Measurements from ENCODE around the gene OSR1.
"Not testable (repeated sequence)": the region's sequence is repeated elsewhere in the genome, so short reads cannot be mapped to it uniquely, and the experiment has no call there.

OSR1 gene

DNA sequence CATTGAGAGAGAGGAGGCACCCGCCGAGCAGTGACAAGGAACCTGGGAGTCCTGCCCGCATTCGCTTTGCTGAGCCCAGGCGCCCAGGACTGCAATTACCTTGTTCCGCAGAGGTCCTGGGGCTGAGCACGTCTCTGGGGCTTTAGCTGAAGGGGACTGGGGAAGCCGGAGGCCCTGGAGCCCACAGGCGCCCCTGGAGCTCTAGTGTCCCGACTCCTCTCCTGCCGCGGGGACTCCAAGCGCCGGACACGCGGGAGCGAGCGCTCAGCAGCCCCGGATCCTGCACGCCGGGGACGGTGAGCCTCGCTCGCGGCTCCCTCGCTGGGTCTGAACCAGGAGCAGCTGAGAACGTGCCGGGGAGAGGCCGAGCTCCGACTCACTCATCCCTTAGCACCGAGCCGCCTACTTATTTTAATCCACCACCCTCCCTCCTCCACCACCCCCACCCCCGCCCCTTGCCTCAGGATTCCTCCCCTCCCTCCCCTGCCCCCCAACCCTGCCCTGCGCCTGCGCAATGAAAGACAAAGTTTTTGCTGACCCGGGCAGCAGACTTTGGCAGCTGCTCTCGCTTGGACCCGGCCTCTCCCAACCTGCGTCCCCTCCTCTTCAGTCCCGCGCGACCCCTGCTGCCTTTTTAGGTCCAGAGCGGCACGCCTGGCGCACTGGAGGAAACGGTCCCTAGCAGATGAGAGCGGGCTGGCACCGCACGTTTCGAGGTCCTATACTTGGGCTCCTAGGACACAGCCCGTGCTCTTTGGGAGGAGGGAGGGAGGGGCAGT is at the start of gene OSR1:
Gene OSR1 (minus strand): TSS at position 382 of the 779 bp plus-strand sequence. CDS start 4,818 bp downstream, outside the sequence.
- DNase-seq (ENCODE audit: low spot score), result no peak

DNA sequence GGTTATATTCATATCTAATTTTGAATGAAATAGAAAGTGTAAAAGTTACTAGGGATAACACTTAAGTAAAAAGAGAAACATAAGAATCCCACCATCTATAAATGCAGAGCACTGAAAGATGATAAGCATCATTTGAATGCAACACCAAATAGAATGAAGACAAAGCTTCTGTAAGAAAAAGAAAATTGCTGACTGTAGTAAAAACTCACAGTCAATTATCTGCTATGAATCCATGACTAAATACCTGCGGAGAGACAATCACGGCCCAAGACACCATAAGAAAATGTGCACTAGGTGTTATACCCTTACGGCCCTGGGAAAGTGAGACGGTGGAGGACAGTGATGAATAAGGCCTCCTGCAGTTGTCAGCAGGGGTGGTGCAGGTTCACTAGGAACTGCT is 45.4 kb upstream of the OSR1 start:
- no peak for DNase-seq (ENCODE audit: low spot score)

DNA sequence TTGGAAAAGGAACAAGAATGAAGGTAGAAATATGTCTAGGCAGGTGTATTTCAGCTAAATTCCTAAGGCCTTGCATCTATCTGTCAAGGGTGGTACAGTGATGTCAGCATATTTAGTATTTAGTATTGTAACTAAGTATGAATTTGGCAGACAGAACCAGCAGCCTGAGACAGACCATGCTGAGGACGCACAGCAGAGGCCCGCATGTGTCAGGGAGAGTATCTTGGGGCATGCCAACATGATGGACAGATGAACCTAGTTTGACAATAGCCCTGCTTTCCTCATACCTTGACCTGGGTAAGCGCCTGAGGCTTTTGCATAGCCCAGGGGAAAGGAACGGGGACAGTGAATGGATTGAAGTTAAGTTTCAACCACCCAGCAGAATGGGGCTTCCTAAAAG is 33.8 kb upstream of the OSR1 start:
- DNase-seq (ENCODE audit: low spot score), result no peak

DNA sequence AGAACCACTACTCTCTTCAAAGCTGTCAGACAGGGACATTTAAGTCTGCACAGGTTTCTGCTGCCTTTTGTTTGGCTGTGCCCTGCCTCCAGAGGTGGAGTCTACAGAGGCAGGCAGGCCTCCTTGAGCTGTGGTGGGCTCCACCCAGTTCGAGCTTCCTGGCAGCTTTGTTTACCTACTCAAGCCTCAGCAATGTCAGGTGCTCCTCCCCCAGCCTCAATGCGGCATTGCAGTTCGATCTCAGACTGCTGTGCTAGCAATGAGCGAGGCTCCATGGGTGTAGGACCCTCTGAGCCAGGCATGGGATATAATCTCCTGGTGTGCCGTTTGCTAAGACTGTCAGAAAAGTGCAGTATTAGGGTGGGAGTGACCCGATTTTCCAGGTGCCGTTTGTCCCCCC is 31.0 kb upstream of the OSR1 start:
- not testable (repeated sequence) for DNase-seq (ENCODE audit: low spot score)

DNA sequence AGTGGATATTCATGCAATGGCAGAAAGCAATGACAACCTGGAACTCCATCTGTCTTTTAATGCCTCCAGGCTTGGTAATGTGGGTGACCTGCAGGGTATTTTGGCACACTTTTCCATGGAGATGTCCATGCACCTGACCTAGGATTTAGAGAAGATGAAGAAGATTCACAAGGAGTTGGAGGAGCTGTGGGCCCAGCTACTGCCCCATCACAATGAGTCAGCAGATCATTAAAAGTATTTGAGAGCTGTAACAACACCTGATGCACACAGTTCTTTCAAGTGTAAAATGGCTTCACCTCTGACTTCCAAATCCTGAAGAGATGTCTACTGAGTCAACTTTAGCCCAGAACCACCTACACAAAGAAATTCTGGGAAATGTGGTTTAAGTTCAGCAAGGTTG is 22.1 kb upstream of the OSR1 start:
- no peak for DNase-seq (ENCODE audit: low spot score)

DNA sequence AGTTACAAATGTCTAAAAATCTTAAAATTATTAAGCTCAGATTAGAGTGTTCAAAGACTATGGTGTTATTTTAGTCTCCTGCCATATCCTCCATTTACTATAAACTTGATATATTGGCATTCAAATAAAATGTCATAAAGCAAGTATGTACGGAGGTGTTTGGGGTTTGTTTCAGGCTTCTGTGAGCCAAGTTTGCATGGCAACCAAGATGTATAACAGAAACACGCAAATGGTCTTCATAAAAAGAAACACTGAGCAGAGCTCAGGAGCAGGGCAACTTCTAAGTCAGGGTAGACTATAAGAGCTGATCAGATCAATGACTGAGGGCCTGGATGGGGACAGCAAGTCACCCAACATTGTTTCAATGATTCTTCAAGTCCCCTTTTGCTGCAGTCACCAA is 20.5 kb upstream of the OSR1 start:
- DNase-seq (ENCODE audit: low spot score), result no peak

DNA sequence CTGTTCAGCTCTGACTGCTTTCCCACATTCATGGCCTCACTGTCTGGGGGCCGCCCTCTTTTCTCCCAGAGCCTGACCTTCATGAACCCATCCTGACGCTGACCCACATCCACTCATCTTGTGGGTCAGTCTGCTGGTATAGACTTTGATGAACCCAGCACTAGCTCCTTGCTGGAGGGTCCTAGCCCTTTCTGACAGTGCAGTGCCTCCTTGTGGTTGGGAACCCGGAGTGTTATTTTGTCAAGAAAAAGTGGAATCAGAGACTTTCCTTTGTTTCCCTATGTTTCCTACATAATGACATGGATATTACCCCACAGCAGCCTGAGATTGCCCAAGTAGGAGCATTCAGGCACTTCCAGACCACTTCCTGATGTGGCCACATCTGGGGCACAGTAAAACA is 19.3 kb upstream of the OSR1 start:
- DNase-seq (ENCODE audit: low spot score), result no peak

DNA sequence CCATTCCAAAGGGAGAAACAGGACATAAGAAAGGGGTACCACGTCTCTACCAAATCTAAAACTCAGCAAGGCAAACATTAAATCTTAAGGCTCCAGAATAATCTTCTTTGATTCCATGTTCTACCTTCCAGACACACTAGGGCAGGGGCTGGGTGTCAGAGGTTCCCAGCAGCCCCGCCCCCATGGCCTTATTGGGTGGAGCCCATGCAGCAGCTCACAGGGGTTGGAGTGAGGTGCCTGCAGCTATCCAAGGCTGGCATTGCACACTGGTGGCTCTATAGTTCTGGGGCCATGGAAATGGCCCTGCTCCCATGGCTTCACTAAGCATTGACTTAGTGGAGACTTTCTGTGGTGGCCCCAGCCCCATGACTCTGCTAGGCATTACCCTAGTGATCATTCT is 14.9 kb upstream of the OSR1 start:
- no peak for DNase-seq (ENCODE audit: low spot score)

DNA sequence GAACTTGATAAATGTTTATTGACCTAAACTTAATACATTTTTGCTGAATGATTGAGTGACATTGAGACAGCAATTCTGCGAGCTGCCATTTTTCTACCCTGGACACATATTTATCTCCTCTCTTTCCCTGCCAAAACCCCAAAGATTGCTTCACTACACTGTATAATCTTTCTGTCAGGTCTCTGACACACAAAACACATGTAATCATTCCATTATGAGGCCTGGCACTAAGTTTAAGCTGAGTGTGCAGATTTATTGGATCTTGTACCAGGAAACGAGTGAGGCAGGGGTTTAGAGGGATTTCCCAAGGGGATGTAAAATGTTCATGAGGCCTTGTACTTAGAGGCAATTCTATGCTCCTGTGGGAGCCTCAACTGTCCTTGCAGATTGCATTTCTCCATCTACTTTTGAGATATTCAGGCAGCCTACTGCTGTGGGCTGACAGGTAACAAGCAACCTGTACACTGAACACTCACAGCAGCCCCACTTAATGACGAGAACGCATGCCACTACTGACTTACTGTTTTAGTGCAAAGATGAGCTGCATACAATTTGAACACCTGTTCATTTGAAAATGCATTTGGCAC is 13.7 kb upstream of the OSR1 start:
- no peak for DNase-seq (ENCODE audit: low spot score)

DNA sequence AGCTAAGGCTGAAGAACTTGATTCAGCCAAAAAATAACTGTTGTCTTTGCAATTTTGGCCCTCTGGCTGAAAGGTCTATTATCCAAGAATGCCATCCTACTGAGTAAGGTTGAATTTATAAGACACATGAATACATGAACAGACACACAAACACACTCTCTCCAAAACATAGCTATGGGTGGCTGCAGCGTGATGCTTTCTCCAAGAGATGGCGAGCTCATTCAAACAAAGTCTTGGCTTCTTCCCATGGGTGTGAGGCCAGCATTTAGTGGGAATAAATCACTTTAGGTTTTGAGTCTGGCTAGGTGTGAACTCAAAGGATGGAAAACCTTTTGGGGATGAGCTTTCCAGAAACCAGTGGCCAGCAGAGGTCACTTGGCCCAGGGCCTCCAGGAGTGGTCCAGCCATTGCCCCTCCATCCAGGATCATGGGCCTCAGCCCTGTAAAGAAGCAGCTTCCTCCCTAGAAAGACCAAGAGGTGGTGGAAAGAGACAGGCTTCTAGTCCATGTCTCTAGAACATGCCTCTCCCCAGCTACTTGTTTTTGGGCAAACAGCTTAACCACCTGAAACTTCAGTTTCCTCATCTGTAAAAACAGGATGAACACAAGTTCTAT is 11.0 kb upstream of the OSR1 start:
- DNase-seq (ENCODE audit: low spot score), result no peak

DNA sequence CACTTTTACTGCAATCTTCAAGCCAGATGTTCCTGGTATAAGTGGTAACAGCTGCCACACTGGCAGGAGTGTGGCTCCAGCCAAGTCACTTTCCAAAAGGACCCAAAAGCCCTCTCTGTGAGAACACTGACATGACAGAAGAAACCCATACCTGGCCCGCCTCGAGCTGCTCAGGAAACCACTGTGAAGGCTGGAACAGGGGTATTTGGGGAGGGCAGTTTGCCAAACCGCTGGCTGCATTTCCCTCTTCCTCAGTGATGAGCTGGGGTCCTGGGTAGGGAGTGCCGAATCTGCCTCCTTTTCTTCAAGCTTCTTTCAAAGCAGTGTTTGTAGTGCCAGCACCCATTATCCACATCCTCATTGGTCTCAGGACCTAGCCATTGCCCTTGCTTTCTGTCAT is 10.3 kb upstream of the OSR1 start:
- DNase-seq (ENCODE audit: low spot score), result no peak

DNA sequence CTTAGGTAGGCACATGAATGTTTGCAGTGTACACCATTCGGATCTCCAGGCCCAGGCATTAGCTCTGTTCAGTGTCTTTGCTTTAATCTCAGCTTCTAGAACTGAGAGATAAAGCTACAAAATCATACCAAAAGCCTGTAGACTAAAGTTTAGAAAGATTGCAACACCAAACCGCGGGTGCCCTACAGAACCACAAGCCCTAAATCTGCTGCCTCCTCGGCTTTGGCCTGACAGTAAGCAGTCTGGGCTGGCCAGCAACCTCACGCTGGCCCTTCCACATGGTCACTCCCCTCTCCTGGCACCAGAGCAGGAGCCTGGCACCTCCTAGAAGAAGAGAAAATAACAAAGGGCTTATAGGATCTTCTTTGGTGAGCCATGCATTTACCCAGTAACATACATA is 8.9 kb upstream of the OSR1 start:
- DNase-seq (ENCODE audit: low spot score), result no peak

DNA sequence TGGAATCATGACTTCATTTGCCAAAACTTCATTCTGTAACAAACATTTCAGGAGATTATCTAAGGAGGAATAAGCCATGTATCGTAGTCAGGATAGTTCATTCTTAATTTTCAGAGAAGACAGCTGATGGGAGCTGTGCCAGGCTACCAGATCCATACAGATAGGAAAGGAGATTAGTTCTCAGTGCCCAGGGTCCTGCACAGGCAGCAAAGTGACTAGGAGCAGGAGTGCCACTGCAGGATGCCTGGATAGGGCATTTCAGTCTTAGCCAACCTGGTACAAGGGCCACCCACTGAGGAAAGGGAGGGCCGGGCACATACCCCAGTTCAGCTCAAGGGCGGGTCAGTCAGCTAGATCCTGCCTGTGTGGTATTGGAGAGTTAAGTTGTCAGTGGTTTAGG is 6.7 kb upstream of the OSR1 start:
- DNase-seq (ENCODE audit: low spot score), result no peak

DNA sequence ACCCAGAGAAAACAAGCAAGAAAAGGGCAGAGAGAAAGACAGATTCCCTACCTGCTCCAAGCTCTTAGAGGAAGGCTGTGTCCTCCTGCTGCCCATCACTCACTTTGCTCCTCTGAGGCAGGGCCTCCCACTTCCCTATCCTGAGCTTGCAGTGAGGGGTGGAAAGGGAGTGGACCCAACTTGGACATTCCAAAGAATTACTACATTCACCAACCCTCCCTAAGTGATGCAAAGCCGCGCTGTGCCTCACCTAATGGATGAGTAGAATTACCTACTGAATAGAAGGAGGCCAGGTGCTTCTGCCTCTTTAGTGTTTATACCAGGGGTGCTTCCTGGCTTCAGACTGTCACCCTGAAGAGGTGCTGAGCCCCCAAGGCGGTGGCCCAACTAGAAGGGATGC is 5.6 kb upstream of the OSR1 start:
- DNase-seq (ENCODE audit: low spot score), result no peak

DNA sequence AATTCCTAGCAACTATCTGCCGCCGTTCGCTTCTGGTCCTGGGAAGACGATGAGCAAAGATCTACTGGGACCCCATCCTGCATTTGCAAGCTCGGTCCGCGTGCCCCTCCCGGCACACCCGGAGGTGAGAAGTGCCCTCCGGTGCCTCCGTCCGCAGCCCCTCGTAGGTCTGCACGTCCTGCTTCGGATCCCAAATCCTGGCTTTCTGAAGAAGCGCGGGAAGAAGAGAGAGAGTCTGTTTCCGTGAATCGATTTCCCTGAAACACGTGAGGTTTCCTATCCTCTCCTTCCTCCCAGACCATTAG is 5.0 kb upstream of the OSR1 start:
- no peak for DNase-seq (ENCODE audit: low spot score)

DNA sequence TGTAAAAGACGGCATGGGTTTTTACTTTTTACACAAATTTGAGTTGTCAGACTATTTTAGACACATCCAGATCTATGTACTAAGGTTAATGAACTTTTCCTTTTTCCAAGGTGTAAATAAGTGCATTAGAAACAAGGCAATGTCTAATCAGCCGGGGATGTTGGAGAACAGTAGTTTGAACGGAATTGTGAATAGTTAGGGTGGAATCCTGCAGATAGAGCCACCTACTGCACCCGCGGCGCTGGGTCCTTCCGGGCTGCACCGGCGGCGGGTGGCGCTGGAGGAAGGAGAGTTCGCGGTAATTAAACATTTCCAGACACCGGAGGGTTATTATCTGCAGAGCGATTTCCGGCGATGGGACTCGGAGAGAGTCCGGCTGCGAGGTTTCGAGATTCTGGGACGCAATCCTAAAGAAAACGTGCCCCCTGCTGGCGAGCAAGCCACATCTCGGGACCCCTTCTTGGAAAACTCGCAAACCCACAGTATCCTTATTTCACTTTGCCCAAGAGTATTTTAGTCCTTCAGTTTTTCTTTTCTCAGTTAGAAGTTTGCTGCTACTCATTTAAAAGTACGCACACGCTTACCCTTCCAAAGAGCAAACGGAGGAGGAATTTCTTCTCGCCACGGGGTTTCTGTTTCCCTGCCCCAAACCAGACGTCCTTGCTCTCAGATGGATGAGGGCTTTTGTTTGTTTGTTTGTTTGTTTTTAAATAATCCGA is 4.5 kb upstream of the OSR1 start:
- peak; percentile 72 for DNase-seq (ENCODE audit: low spot score)

DNA sequence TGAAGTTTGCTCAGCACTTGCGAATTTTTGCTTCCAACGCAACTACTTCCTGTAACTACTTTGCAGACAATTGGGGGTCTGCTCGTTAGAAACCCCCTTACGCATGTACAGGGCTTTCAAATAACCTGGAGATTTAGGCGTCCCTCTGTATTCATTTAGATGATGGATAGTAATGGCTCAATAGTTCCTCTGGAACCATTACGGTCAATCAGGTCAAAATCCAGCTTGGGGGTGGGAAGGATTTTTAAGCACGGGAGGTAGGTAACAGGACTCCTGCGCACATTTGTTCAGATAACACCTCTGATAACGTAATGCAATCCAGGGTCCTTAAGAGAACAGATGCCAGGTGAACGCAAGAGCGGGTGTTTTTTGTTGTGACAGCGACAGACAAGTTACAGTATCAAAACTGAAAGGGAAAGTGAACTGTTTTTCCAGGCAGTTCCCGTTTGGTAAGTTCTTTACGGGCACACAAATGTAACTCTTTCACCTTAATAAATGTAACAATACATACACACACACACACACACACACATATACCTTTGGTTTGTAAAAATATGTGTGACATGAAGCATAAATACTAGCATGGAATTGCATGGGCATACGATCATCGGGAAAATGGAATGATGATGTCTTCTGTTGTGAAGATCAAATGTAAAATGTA is 3.8 kb upstream of the OSR1 start:
- no peak for DNase-seq (ENCODE audit: low spot score)

DNA sequence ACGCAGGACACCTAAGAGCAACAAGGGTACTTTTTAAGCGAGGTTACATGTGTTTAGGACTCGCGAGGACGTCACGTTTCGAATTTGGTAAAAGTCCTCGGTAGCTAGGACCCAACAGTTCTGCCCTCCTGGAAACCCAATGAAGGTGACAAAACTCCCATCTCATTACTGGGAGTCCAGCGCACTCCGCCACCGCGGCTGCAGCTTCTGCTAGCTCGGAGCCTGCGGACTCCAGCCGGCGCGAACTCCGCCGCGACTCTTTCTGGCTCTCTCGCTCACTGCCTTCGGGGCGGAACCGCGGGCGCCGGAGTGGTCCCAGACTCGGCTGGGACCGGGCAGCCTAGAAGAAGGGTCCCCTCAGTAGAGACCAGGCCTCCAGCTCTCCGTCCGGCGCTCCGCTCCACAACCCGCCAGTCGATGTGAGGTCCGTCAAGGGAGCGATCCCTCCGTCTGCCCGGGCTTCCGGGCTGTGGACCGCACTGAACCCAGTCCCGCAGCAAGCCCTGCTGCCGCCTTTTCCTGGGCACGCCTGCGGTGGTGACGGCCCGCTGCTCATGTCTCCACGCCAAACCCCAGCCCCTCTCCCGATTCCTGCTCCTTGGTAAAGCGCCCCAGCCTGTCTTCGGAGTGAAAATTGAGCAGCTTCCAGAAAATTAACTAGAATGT is 3.0 kb upstream of the OSR1 start:
- no peak for DNase-seq (ENCODE audit: low spot score)

DNA sequence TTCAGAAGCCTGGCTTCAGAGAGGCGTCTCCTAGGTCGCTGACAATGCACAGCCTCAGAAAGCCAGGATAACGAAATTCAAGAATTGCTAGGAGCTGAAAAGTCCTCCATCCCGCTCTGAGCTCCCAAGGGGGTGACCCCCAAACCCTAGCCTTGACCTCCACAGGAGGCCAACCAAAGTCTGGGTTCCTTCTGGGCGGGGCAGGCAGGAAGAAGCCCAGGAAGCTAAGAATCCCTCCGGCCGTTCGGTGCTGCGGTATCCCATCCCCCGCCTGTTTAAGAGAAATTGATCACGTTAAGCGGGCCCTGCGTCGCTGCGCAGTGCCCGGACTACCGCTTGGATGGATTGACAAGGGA is 2.5 kb upstream of the OSR1 start:
- no peak for DNase-seq (ENCODE audit: low spot score)

DNA sequence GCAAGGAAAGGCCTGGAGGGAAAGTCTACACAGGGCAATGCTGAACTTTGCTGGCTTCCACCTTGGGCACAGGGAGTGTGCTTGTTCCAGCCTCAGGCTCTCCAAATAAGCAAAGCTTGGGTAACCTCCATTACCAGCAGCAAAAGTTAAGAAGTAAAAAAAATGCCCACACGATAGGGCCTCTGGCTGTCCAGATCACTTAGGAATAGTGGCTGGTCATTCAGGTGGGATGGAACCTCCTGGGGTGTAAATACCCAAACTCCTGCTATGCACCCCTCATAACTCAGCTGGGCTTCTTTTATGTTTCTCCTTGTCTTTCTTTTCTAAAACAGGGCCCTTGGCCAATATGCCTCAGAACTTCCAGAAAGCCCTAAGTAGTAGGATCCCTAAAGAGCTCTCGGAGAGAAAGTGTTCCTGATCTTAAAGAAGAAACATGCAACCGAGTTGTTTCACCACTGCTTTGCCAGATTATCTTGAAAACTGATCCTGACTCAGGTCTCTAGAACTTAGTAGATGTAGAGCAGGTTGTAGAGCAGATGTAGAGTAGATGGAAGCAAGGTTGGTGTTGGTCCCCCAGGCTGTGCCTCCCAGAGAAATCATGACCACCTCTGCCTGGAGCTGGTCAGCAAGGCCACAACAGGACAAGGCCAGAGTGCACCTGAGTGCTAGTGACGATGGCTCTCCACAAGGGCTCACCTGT is 2.0 kb upstream of the OSR1 start:
- no peak for DNase-seq (ENCODE audit: low spot score)

DNA sequence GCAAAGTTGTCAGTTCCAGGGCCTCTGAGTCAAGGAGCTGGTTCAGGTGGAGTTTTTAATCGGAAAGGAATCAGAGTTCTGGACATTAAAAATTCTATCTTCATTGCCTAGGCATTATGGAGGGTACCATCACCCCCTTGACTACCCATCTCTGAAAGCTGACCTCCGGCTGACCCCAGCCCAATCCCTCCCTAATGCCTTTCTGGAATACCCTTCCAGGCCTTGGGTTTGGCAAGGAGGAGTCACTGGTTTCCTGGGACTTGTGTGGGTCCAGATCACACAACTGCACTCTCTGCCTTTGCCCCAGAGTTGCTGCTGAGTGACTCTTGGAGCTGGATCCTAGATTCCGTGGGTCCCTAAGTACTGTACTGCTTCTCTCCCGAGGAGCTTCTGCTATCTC is 1.0 kb upstream of the OSR1 start:
- DNase-seq (ENCODE audit: low spot score), result no peak

DNA sequence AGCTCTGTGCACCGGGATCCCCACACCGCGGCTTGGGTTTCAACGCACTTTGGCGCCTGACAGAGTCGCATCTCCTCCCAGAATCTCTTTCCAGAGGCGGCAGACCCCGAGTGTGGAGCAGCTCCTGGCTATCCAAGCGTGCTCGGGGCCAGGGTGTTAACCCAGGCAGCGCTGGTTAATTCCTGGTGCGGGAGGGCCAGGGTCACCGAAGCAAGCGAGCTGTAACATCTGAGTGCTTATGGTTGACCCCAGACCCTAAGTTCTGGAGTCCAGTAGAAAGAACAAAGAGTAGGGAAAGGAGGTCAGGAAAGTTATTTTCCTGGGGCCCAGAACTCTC is 566 bp upstream of the OSR1 start:
- no peak for DNase-seq (ENCODE audit: low spot score)
